Measurements from ENCODE around the gene UBL4A. TPM values are rescaled to one million over a fixed set of nuclear protein-coding genes. Genes with fewer than 3 reads are reported as not detected.

UBL4A gene
- total and polyA plus RNA-seq, 2 of the 13 experiments (the other 11 are each of a cell fraction or from before 2014, with no cell fraction given), result 16.8 to 25.5 TPM

GRCh38 chrX:154490414-154491083 lies 4.1 kb upstream of the UBL4A start, which contains the start of gene SLC10A3 (continued):
- TF ChIP-seq ZNF687 (CRISPR knock-in tag; IDR thresholded peaks at IDR 0.05) (peak; percentile 51; the same call in 1 of the 2 replicates), ARNT2 (CRISPR knock-in tag; IDR thresholded peaks at IDR 0.05; ENCODE audit: low read depth) (0 out of 2 replicates have a peak, but pooled peaks have one; percentile 9), RAD51 (IDR thresholded peaks at IDR 0.05; ENCODE audit: borderline replicate concordance) (no peak), RBFOX2 (IDR thresholded peaks at IDR 0.05; ENCODE audit: low read depth, low read length) (peak; percentile 74), NFYB (CRISPR knock-in tag; IDR thresholded peaks at IDR 0.05) (peak; percentile 71), GTF2F1 (IDR thresholded peaks at IDR 0.05; ENCODE audit: low read length) (no peak), ZNF563 (CRISPR knock-in tag; IDR thresholded peaks at IDR 0.05) (peak; percentile 60; the same call in 1 of the 2 replicates), THAP11 (CRISPR knock-in tag; IDR thresholded peaks at IDR 0.05) (peak; percentile 42; the same call in 1 of the 2 replicates), TAF1 (CRISPR knock-in tag; IDR thresholded peaks at IDR 0.05) (peak; percentile 69), HNRNPLL (IDR thresholded peaks at IDR 0.05; ENCODE audit: low read depth, low read length, poor library complexity, severe bottlenecking) (peak; percentile 45), EED (CRISPR knock-in tag; IDR thresholded peaks at IDR 0.05) (no peak), REST (IDR thresholded peaks at IDR 0.05; ENCODE audit: borderline replicate concordance in 1 of 2, low read depth in 1 of 2, low read length in 2 of 2) (peak in 1 of 2 experiments; percentile 26; a peak in 1 of 4 replicates), ZFX (CRISPR knock-in tag; IDR thresholded peaks at IDR 0.05; ENCODE audit: low read depth) (peak; percentile 65)
- TF ChIP-seq, protein P1, sequence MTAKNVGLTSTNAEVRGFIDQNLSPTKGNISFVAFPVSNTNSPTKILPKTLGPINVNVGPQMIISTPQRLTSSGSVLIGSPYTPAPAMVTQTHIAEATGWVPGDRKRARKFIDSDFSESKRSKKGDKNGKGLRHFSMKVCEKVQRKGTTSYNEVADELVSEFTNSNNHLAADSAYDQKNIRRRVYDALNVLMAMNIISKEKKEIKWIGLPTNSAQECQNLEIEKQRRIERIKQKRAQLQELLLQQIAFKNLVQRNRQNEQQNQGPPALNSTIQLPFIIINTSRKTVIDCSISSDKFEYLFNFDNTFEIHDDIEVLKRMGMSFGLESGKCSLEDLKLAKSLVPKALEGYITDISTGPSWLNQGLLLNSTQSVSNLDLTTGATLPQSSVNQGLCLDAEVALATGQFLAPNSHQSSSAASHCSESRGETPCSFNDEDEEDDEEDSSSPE (CRISPR knock-in tag; IDR thresholded peaks at IDR 0.05), result peak; percentile 66; the same call in 1 of the 2 replicates
- TF ChIP-seq, protein P2, sequence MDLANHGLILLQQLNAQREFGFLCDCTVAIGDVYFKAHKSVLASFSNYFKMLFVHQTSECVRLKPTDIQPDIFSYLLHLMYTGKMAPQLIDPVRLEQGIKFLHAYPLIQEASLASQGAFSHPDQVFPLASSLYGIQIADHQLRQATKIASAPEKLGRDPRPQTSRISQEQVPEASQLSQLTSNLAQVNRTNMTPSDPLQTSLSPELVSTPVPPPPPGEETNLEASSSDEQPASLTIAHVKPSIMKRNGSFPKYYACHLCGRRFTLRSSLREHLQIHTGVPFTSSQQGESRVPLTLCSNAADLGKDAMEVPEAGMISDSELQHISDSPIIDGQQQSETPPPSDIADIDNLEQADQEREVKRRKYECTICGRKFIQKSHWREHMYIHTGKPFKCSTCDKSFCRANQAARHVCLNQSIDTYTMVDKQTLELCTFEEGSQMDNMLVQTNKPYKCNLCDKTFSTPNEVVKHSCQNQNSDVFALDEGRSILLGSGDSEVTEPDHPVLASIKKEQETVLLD (CRISPR knock-in tag; IDR thresholded peaks at IDR 0.05; ENCODE audit: low read depth), result no peak
- TF ChIP-seq, protein P3, sequence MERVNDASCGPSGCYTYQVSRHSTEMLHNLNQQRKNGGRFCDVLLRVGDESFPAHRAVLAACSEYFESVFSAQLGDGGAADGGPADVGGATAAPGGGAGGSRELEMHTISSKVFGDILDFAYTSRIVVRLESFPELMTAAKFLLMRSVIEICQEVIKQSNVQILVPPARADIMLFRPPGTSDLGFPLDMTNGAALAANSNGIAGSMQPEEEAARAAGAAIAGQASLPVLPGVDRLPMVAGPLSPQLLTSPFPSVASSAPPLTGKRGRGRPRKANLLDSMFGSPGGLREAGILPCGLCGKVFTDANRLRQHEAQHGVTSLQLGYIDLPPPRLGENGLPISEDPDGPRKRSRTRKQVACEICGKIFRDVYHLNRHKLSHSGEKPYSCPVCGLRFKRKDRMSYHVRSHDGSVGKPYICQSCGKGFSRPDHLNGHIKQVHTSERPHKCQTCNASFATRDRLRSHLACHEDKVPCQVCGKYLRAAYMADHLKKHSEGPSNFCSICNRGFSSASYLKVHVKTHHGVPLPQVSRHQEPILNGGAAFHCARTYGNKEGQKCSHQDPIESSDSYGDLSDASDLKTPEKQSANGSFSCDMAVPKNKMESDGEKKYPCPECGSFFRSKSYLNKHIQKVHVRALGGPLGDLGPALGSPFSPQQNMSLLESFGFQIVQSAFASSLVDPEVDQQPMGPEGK (CRISPR knock-in tag; IDR thresholded peaks at IDR 0.05), result 0 out of 2 replicates have a peak, but pooled peaks have one; percentile 9
